HG02642 (cell line): Measurements from ENCODE around the gene GPR143.

Experiments used
- ATAC-seq: cut with Tn5 transposase; IDR thresholded peaks from one replicate; pipeline ENCODE4 v1.9.1; 2021; ENCODE audit warnings: mild to moderate bottlenecking; ENCODE audit not compliant: unreplicated experiment, poor library complexity

GPR143 gene

DNA sequence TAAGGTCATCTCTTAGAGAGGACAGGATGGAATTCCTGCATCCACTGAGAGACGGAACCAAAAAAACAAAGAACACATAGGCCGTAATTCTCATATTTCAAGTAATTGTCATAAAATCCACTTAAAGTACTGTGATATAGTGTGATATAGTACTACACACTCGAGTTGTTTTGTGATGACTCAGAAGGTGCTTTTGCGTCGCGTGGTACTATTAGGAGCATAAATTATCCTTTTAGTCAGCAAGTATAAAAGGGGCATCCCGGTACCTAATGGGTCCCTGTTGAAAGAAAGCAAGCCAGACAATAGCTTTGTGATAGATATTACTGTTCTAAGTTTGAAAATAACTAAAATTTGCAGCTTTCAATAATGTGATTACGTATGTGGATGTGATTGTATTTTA, 55.3 kb downstream of the GPR143 start:
- ATAC-seq: no peak

DNA sequence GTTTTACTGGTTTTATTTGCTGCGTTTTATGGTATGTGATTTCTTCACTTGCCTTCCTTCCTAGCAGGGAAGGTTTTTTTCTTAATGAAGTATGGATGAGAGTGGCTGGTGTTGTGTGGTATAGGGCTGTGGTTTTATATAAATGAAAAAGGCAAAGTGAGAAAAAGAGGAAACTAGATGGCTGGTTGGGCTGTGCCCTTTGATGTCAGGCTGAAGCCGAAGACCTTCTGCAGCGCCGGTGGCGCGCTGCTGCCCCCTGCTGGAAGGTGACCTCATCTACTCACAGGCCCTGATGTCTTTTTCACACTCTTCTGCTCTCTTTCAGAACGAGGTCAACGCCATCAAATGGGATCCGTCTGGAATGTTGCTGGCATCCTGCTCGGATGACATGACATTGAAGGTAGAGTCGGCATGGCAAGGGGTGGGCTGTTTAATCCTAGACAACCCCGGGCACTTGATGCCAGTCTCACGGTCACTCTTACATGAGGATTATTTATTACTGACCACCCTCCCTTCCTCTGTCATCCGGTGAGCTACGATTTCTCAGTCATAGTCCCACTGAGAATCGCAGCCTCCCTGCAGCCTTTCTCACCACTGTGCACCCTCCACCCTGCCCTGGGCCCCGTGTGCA, 56.6 kb downstream of the GPR143 start:
- peak; percentile 80 for ATAC-seq

DNA sequence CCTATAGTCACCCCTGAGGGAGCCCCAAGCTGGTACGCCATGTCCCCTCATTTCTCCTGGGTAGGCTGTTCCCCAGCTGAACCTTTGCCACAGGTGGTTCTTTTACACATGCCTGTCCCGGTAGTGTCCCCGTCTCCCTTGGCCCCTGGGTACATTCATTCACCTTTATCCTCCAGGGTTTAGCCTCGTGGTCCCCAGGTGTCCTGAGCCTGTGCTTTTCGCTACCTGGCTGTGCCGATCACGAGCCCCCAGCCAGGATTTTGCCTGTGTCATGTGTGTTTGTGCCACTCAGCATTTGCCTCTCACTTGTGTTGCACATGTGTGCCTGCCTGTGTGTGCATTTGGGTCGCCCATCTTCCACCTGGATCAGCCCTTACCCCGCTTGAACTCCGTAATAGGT, 57.6 kb downstream of the GPR143 start:
- ATAC-seq: no peak

DNA sequence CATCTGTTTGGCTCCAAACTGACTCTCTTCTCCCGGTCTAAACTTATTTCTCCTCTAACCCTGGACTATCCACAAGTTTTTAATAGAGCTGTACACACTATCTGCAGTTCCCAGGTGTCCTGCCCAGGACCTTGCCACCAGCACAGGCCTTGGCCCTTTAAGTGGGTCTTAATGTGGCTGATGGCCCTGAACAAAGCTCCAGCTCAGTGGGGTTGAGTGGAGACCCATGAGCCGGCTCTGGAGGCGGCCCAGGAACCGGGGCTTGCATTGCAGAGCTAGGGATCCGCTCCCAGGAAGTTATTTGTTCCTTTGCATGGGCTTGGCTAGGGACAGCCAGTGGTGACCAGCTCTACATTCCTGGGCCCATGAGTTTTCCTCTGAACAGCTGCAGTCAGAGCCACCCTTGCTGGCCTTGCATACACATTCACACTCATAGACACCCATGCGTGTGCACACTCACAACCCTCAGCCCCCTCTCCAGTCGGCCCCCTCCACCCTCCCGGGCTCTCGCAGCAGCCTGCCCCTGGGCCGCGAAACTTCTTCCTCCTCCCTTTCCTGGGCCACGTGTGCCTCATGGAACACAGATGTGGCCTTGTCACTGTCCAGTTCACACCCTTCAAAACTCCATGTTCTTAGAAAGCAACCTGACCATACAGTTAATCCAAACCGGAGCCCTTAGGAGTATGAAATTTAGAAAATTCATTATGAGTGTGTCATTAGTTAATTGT, 58.2 kb downstream of the GPR143 start:
- no peak for ATAC-seq

DNA sequence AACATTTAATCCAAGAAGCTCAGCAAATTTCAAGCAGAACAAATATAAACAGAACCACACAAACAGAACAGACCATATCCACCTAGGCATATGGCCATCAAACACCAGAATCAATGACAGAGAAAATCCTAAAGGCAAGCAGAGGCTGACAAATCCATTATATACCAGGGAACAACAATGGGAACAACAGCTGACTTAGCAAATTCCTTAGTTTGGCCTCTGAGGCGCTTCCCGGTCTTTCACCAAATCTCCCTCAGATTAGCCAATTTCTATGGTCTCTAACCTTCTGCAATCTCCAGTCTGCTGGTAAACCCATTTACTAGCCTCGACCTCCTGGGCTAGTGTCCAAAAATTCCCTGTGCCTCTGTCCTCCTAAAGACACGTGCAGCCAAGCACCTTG, 59.2 kb downstream of the GPR143 start:
- ATAC-seq: no peak

DNA sequence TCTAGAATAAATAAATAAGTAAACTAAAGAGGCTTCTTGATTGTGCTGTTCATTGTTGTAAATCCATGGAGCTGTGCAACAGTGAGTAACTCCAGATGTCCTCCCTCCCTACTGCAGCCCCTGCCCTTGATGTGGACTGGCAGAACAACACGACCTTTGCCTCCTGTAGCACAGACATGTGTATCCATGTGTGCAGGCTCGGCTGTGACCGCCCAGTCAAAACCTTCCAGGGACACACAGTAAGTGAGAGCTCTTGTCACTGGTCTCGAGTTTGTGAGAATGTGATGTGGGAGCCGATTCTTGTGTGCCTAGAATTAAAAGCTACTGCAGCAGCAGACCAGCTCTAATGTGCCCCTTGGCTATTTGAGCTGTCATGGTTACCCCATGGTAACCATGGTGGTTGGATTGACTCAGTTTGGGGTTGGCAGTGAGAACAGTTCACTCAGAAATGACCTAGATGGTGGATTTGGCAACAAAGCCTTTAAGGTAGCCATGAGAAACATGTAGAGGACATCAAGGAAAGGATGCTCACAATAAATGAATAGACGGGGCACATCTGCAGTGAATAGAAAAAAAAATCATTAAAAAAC, 60.7 kb downstream of the GPR143 start:
- no peak for ATAC-seq

DNA sequence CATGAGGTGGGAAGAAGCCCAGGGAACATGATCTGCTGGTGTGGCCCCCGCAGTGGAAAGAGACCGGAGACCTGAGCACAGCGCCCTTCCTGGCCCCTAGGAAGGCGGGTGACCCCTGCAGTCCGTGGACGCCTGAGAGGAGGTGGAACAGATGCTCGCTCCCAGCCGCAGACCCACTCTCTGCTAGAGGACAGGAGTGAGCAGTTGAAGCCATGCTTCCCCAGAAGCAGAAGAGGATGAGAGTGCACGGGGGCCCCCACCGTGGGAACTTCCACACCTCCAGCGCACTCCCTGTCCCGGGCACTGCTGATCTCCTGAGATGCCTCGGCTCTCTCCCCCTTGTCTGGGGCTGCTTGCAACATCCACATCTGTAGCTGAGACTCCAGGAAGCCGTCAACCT, 62.2 kb downstream of the GPR143 start:
- no peak for ATAC-seq

DNA sequence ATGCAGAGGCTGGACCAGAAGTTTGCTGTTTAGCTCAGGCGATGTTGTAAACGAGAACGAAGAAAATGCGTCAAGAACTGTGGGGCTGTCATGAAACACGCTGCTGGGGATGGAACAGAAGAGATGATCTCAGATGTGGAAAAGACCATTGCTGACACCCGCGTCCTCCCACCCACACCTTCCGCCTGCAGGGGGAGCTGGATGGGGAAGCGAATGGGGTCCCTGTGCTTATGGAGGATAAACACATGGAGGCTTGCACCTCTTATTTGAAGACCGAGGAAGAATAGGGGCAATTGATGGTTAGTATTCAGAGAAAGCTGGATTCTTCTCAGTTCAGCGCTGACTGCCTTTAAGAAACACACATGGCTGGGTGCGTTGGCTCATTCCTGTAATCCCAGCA, 63.9 kb downstream of the GPR143 start:
- ATAC-seq: no peak

DNA sequence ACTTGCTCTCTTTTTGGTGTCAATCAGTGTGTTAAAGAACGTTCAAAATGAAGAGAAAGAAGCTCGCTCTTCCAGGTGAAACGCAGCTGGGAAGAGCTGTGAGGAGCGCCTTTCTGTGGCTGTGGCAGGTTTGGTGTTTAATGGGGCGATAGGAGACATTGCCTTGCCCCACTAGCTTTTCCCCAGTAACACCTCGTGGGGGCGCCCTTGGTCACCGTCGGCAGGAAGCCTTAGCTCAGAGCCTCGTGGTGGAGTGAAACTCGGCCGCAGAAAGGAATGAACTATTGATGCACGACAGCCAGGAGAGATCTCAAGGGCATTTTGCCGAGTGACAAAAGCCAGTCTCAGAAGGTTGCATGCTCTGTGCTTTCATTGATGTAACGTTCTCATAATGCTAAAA, 65.1 kb downstream of the GPR143 start:
- no peak for ATAC-seq

DNA sequence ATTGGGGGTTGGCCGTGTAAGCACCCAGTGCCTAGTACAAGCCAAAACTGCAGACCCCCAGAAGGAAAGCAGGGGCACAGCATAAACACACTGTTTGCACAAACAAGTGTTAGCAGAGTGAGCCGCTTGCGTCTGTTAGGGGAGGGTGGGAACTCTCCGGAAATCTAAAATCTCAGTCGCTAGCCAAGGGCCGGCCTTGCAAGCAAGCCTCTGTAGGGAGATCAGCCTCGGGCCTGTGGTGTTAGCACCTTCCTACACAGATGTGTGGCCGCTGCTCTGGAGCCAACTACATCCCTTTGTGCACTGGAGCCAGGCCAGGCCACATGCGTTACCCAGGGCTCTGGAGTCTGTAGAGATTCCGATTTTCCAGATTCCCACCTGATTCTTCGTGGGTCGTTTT, 67.1 kb downstream of the GPR143 start:
- no peak for ATAC-seq

DNA sequence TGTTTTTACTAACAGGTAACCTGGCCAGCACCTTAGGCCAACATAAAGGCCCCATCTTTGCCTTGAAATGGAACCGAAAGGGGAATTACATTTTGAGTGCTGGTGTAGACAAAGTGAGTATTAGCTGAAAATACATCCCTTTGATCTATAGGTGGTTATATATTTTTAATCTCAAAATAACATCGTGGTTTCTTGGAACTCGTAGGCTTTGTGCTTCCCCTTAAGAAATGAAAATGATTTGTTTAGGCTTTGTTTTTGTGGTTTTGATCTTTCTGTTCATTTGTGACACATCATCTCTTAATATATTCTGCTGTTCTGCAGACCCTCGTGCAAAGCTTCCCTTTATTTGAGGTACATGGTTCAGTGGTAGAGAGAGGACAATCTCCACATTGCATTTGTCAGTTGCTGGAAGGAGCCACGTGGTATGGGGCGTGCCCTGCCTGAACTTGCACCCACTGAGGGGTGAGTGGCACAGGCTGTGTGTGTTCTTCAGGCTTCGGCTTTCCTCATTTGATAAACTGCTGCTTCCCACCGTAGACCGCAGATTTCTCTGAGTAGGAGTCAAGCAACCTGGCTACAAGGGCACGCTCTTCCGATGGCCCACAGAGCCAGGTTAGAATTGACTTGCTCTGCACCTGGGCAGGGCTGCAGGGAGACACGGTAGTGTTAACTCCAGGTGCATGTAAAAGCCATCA, 72.2 kb downstream of the GPR143 start:
- ATAC-seq: no peak

DNA sequence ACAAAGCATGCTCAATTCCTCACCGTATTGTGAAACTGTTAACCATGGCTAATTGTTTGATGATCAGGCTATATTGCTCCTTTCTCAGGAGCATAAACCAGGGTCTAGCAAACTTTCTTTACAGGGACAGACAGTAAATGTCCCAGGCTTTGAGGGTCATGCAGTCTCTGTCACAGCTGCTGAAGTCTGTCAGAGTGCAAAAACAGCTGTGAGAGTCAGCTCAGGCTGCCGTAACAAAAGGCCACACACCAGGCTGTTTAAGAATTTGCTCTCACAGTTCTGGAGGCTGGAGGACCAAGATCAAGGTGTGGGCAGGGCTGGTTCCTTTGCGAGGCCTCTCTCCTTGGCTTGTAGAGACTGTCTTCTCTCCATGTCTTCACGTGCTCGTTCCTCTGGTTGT, 75.6 kb downstream of the GPR143 start:
- ATAC-seq: no peak

DNA sequence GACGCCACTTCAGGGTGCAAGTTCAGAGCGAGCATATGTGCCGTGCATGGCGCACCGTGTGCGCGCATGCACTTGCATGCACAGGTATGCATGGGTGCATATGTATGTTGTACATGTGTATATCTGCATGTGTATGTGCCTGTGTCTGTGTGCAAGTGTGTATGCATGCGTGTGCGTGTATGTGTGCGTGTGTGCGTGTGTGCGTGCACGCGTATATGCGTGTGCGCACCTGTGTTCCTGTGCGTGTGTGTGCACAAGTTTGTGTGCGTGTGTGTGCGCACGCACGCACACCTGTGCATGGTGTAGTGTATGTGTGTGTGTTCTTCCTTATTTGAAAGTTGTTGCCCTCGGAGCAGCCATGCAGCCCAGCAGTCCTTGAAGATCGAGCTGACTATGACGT, 76.8 kb downstream of the GPR143 start:
- ATAC-seq: no peak

DNA sequence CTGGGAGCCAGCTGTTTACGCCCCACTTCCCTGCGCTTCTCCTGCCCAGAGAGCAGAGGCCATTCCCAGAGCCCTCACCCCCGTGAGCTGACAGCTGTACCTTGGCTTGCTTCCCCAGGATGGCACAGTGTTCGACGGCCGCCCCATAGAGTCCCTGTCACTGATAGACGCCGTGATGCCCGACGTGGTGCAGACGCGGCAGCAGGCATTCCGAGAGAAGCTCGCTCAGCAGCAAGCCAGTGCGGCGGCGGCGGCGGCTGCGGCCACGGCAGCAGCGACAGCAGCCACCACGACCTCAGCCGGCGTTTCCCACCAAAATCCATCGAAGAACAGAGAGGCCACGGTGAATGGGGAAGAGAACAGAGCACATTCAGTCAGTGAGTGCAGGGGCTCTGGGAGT, 77.7 kb downstream of the GPR143 start:
- no peak for ATAC-seq

DNA sequence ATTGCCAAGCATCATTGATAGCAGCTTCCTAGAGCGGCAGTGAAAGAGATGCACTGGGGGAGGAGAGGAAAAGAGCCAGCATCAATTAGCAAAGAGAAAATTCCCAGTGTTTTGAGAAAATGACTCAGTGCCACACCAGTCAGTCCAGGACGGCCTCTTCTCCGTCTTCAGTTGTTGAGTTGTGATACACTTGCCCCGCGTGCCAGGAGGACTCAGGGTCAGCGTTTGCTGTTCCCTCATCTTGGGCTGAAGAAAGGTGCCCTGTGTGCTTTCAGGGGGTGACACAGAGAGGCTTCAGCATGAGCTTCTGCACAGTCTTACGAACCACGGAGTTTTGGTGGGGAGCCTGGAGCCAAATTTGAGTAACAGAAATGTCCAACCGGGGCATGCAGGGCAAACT, 82.3 kb downstream of the GPR143 start:
- ATAC-seq: no peak

DNA sequence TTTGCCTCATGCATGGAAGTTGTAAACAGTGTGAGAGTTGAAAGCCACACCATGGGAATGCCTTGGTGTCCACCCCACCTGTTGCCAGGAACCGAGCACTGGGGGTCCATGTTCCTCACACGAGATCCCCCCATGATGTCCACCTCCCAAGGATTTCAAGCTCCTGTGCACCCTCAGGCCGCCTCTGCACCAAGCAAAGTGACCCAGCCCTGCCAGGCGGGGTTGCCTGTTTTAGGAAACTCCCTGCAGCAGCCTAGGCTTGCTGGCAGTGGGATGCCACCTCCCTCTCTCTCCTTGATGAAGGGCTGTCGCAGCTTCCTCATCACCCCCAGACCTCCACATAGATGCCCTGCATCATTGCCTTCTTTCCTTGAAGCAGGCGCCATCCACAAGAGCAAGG, 82.8 kb downstream of the GPR143 start:
- ATAC-seq: no peak

DNA sequence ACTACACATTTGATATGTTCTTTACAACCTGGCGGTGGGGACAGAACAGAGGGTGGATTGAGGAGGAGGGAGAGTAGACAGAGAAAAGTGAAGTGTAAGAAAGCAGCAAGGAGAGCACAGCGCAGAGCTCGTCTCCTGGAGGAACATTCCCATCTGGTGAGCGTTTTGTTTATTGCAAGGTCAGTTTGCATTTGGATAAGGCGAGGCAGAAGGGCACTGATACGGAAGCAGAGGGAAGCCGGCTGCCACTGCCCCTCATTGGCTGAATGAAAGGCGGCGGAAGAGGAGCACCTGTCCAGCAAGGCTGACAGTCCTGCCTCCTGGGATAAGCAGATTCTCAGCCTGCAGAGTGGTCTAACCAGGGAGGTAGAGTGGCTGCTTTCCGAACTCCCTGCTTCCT, 83.2 kb downstream of the GPR143 start:
- no peak for ATAC-seq

DNA sequence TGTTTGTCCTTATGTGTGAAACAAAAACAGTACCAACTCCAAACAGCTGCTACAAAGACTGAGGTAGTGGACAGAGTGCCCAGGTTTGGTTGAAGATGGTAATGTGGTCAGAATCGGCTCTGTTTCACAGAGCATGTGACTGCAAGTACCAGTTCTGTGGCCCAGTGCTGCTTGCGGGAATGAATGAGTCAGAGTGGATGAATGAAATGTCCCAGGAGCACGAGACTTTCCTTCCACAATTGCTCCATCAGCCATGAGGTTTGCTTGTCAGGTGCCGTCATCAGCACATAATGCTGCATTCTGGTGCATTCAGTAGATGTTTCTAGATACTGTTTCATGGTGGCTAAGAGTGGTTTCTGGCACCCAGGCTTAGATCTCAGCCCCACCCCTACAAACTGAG, 84.2 kb downstream of the GPR143 start:
- no peak for ATAC-seq

DNA sequence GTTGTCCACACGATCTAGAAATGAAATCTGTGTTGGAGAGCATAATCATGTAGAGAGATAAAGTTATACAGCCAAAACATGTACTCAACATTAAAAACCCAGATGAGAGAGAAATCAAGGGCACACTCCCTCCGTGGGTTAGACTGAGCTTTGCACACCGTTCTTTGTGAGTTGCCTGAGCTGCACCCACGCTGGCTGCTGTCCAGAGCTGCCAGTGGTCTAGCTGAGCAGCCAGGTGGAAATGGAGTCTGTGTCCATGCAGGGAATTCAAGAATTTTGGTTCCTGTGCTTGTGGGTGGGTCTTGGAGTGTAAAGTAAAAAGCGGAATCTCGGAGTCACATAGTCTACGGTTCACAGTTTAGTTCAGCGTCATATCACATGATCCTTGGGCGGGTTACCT, 84.6 kb downstream of the GPR143 start:
- ATAC-seq: no peak

DNA sequence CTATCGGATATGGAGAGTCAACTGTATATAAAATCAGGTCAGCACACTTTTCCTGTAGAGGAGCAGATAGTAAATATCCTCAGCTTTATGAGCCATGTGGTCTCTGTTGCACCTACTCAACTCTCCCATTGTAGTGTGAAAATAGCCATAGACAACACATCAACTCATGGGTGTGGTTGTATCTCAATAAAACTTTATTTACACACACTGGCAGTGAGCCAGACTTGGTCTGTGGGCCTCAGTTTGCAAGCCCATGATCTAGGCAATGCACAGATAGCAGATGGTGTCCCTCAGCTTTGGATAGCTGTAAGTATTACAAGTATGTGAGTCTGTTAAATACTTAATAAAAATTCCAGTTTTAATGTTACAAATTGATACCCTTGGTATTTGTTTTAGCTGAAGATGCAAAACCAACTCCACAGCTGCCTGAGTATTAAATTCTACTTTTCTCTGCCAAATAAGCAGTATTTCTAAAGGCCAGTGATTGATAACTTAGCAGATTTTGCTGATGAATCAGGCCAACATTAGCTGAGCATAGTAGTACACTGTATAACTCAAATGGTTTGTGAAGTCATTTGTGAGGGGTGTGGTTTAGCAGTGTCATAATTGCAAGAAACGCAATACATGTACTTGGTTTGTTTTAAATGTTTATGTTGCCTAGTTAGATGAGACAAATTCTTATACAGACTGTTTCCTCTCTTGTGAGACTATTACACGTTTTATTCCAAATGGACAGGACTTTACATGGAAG, 87.3 kb downstream of the GPR143 start:
- ATAC-seq: no peak
